Erythroblast (primary cell): ENCODE results near the gene MCM3.

ENCODE experiments used
- GATA1 ChIP-seq: IDR thresholded peaks from 2 replicates; pipeline ENCODE4 v1.6.1; 2011; ENCODE audit warnings: low read depth, mild to moderate bottlenecking, control low read depth, low read length, moderate library complexity
- POLR2A ChIP-seq: IDR thresholded peaks from 2 replicates; pipeline ENCODE4 v1.6.1; 2011; ENCODE audit warnings: mild to moderate bottlenecking, low read length

DNA sequence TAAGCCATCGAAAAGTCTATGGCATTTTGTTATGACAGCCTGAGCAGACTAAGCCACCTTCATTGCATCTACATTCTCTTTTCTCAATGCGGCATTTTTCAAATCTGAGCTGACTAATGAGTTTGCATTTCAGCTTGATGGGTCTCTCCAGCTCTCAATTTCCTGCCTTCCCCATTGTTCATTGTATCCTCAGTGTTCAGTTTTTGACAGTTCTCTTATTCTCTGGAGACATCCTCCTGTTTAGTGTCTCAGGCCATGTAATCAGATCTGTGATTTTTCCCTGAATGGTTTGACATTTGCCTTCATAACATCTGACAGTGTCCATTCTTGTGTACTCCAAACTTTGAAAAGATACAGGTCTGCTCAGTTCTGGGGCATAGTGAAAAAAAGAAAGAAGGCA is 27.9 kb upstream of the MCM3 start:
- TF ChIP-seq POLR2A, result no peak
- TF ChIP-seq GATA1, result no peak
